NCI-H2029 (cell line): Measurements from ENCODE around the gene DNMBP.
"Not testable (repeated sequence)": the region's sequence is repeated elsewhere in the genome, so short reads cannot be mapped to it uniquely, and the experiment has no call there.

Experiments used
- DNase-seq: peaks from one replicate; lab custom pipeline; 2025; lab: John Stamatoyannopoulos, UW

Gene DNMBP

DNA sequence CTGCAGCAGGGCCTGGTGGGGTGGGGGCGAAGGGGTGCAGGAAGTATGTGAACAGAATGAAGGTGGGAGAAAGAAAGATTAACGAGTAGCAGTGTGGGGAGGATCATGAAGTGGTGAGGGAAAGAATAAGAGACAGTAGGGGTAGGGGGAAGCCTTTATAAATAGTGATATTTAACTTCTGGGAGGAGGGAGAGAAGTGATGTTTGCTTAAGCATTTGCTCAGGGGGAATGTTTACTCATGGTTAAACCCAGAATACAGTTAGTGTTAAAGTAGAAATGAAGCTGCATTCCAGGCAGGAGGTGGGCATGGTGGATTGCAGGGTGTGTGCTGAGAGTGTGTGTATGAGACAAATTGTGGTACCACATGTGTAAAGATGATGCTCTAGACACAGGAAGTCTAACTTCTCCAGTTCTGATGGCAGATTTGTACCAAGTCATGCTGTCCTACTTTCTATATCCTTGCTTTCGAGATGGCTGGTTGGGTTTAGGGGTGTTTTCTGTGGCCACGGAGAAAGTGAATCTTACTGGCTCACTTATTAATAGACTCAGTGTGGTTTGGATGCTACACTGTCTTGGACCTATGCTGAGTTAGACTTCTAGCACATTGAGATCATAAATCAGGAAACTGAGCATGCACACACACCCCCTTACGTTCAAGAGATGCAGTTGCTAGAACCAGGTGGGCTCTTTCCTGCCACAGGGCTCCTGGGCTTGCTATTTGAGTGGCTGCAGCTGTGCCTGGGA, 10.6 kb upstream of the DNMBP start:
- no peak for DNase-seq

DNA sequence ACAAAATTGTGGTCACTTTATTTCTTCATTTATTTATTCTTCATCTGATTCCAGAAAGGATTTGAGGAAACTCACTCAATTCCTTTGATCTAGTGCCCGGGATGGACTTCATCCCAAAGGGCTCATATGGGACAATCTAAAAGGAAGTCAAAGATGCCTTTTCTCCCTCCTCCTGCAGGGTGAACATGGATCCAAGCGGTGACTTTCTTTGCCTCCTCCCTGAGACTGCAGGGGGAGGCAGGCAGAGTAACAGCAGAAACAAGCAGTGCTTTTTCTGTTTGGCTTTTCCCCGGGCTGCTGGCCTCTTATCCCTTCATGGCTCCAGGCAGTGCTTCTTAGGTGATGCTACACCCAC, 10.0 kb upstream of the DNMBP start:
- no peak for DNase-seq

DNA sequence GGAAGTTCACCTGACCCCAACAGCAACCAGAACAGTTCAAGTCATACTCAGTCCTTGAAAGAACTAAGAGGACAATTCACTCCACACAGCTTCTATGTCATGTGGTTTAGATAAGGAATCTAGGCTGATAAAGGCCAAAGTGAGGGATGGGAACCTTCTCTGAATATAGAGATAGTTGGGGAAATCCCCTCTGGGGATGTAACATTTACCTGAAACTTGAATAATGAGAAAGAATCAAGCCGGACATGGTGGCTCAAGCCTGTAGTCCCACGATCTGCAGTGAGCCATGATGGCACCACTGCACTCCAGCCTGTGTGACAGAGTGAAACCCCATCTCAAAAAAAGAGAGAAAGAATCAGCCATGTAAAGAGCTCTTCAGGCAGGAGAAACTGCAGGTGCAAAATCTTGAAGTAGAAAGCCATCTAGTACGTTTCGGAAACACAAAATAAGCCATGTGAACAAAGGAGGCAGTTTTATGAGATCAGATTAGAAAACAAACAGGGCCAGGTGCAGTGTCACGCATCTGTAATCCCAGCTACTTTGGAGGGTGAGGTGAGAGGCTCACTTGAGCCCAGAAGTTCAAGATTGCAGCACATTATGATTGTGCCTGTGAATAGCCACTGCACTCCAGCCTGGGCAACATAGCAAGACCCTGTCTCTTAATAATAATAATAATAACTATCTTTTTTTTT, 4.5 kb upstream of the DNMBP start:
- DNase-seq = peak; percentile 80

DNA sequence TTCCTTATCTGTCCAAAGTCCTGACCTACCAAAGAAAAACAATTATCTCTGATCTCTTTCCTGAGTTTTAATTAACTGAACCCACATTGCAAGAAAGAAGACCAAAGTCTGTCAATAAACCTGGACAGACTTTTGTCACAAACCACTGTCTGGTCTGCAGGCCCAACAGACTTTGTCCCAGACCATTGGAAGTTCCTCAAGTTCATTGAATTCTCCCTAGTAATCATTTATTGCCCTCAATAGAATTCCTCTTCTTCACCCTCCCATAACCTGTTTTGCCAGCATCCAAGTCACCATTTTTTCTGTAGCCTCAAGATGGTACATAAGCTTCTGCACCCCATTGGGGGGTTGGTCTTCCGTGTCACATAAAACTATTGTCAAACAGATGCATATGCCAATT, 3.9 kb upstream of the DNMBP start:
- no peak for DNase-seq

DNA sequence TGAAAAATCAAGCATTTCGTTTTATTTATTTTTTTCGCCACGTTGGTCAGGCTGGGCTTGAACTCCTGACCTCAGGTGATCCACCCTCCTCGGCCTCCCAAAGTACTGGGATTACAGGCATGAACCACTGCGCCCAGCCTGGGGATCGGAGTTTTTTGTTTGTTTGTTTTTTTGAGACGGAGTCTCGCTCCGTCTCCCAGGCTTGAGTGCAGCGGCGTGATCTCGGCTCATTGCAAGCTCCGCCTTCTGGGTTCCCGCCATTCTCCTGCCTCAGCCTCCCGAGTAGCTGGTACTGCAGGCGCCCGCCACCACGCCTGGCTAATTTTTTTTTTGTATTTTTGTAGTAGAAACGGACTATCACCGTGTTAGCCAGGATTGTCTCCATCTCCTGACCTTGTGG, 2.2 kb upstream of the DNMBP start:
- not testable (repeated sequence) for DNase-seq

DNA sequence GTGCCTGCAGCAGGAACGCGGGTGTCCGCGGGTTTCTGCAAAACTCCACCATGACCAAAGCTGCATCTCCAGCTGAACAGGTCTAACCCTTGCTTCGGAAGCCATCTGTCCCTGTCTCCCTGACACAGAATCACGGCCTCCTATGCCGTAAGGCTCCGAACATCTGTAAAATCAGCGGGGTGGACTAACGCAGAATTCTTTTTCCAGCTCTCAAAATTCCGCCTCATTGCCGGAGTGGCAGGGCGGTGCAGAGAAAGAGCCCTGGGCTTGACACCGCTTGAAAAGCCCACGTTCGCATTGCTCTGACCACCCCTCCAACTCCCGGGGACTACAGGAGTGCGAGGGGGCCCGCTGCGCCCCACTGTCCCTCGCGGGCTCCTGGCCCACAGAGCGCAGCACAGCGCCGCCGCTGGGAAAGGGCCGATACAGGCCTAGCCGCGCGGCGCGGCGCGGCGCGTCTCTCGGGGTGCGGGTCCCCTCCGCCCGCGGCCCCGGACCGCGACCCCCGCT, 409 bp downstream of the DNMBP start:
- no peak for DNase-seq

DNA sequence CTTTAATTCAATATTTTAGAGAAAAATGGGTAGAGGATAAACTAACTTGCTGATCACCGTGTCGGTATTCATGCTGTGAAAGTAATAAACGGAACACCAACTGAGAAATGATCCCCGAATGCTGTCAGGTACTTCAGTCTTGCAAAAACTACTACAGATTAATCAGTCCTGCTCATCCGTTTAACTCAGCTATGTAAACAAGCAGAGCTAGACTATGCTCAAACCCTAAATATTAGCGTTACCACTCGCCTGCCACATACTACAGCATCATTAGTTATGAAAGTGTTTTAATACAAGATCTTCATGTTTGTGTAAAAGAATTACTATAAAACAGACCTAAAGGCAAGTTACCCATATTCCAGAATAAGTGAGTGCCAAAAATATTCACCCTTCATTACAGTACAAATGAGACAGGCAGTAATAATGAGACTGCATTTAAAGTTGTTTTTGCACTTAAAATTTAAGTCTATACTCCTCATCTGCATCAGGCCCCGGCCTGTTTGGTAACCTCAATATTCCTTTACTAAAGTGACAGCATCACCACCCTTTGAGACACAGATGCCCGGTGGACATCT, 952 bp downstream of the DNMBP start:
- DNase-seq = no peak

DNA sequence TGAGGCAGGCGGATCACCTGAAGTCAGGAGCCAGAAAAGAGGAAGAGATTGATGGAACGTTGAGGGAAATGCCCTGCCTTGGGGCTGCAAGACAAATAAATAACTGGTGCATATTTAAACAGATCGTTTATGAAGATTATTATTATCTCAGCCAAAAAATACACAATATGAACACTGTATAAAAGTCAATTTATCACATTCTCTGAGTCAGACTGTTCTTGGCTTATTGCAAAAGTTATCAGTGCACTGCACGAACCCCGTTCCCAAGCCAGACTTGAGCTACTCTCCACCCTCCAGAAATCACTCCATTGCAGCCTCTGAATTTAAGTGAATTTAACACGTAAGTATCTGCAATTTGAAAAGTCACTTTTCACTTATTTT, 1.6 kb downstream of the DNMBP start:
- no peak for DNase-seq

DNA sequence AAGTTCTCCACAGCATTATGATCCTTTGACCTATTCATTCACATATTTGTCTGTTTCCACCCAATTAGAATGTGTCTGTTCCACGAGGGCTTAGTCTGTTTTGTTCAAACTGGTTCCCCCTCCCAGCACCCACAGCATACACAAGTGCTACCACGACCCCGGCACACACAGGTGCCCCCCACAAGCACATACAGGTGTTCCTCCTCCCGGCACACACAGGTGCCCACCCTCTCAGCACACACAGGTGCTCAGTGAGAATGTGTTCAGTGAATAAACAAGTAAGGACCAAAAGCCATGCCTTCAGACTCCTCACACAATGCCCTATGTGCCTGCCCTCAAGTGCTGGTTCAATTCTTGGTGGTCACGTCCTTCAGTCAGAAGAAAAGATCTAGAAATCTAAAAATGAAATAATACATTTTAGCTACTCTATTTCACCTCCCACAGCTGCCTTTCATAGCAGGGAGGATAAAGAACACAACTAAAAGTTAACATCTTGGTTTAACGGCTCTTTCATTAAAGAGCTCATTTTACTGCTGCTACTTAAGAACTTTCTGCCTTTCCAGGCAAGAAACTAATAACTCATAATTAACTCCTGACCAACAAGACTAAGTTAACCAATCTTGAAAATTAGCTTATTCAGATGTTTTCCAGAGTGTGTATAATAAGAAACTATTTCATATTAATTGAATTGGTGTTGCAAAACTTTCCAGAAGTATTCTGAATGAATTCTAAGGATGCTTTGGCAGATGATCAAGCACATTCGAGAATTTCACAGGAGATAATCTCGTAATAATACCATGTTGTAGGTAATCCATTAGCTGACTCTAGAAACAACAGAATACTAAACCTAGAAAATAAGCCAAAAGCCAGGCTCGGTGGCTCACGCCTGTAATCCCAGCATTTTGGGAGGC, 2.3 kb downstream of the DNMBP start:
- no peak for DNase-seq

DNA sequence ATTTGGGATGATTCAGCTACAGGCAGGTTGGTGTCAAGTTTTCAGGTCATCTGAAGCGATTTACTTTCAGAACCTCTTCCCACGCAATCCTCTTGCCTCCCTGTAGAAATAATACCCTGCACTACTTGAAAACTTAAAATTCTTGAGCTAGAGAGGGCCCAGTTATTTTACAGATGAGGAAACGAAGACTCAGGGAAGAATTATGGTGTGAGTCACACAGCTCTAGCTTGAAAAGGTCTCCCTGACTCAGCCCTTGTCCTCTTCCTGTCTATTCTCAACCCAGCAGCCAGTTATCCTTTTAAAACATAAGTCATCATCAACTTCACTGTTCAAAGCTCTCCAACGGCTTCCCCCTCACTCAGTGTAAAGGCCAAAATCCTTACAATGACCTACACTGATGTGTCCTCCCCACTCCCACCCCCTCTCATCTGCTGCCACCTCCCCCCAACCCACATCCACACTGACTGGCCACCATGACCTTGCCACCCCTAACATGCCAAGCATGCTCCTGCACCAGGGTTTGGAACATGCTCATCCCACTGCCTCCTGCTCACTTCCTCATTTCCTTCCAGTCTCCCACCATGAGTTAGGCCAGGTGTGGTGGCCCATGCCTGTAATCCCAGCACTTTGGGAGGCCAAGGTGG, 3.4 kb downstream of the DNMBP start:
- no peak for DNase-seq

DNA sequence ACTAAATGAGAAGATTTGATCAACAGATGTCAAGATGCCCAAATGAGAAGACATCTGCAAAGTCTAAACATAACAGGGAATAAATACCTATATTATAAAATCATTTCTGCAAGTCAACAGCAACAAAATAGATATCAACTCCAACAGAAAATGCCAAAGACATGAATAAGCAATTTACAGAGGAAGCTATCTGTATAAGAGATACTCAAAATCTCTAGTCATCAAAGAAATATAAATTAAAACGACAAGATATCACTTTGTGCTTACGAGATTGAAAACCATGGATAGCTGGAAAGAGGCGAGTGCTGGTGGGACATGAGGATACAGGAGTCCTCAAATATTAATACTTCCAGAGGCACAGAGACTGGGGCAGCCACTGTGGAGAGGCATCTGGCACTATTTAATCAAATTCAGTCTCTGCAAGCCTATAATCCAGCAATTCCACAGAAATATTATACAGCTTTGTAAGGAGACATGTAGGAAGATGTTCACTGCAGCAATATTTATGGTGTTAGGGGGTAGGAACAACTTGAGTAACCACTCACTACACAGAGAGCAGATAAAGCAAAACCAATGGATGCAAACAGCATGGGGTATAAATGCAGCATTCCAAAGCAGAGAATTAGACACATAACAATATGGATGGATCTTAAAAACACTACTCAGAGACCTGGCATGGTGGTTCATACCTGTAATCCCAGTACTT, 4.8 kb downstream of the DNMBP start:
- DNase-seq = no peak

DNA sequence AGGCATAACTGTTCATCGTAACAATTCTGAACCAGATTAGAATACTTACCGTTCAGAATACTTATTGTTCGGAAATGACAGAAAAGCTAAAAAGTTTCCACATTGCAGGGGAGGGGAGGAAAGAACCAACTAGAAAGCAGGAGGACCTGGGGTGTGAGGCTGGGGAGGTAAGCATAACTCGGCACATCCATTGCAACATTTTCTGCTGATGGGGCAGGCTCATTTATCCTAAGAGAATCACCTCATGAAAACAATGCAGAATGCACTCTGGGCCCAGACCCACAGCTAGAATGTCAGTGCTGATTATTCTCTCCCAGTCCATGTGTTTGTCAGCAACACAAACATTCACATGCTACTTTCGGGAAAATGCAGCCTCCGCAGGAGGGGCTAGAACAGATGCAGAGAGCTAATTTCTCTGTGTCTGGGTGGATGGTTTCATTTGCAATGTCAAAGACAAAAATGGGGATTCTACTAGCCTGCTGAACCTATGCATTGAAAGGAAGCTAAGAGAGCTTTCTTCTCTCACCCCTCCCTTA, 9.6 kb downstream of the DNMBP start:
- no peak for DNase-seq

DNA sequence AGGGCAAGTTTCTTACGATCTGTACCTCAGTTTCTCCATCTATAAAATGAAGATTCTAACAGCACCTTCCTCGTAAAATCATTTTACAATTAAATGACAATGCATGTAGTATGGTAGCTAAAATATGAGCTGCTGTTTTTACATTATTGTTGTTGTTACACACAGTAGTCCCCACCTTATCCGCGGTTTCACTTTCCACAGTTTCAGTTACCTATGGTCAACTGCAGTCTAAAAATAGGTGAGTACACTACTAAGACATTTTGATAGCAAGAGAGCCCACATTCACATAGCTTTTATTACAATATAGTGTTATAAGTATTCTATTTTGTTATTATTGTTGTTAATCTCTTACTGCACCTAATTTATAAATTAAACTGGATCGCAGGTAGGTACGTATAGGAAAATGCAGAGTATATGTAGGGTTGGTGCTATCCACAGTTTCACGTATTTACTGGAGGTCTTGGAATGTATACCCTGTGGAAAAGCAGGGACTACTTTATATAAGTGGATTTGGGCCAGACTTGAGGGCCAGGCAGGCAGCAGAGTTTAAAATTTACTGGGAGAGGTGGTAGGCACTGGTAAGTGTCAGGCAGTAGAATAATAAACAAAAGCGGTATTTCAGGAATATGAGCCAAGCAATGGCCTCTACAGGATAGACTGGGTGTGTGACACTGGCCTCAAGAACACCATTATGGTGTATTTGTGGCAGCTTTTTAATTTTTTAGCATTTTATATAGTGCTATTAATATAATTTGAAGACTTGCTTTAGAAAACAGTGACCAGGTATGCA, 10.2 kb downstream of the DNMBP start:
- peak; percentile 16 for DNase-seq

DNA sequence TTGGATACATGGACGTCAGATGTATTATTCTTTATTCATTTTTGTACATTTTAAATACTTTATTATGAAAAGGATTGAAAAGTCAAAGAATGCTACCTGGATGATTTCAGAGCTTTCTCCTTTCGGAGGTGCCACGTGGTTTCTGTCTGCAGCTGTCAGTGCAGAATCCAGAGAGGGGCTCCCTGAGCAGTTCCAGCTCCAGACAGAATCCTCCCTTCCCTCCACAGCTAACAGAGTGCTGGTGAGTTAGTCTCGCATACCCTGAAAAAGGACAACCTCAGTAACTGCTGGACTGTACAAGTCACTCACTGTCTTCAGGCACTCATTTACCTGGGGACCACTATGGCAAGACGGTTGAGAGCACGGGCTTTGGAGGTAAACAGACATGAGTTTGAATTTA, 10.9 kb downstream of the DNMBP start:
- no peak for DNase-seq

DNA sequence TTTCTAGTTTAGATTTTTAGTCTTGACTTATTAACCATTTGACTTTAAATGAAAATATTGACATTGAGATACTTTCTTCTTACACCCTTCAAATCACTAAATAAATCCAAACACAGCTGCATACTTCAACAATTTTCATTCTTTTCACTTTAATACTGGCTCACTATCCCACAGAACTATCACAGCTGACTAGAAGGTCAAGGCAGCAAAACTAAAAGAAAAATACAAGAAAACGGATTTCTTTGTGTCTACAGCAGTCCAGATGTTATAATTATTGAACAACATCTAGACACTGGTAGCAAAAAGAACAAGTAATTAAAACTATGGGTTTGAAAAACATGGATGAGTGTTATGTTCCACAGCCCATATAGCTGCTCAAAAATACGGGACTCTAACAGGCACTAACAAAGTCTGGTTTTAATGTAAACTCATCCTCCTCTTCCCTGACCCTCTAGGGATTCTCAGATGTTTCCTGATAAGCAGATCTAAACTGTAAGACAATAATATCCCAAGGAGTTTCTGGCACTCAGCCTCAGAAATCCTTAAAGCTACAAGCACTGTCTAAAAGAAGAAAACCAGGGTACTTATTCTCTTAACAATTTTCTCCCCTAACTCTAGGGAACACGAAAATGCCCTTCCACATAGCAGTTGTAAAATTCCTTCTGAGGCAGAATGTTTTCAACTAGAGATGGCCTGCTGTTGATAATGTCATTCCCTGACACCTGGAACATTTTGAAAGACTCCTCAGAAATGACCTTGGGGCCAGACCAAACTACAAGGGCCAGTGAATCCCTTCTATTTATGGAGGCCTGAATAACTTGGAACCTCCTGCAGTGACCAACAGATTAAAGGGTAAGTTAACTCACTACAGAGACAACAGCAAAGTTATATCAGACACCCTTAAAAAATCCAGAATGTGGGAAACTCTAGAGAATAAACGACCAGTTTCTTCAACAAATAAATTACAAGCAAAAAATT, 12.8 kb downstream of the DNMBP start:
- no peak for DNase-seq

DNA sequence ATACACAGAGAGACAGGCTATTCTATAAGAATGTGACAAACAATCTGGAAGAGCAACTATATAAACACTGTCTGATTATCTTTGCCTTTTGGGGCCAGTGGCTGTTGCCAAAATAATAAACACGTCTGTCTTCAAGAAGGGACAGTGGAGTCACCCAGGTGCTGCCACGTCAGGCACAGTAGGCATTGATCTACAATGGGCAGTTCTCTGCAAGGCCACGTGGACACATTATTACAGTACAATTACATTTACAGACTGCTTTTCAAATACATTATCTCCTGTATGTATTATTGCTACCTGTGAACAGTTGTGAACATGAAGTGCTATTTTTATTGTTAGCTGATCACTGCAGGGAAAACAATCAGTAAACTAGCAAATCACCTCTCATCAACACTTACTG, 14.0 kb downstream of the DNMBP start:
- DNase-seq = no peak

DNA sequence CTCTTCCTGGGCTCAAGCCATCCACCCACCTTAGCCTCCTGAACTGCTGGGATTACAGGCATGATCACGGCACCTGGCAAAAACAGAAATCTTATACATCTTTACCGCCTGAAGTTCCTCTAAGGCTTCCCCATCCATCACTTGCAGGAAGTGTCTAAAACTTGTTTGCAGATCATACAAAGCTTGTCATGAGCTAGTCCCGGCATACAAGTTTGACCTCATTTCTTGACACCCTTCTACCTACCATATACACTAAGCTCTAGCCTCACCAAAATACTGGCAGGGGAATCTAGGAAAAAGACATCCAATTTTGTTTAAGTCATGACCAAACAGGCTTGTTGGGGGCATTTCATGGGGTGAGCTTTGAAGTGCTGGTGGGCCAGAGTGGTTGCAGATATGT, 14.5 kb downstream of the DNMBP start:
- DNase-seq = no peak

DNA sequence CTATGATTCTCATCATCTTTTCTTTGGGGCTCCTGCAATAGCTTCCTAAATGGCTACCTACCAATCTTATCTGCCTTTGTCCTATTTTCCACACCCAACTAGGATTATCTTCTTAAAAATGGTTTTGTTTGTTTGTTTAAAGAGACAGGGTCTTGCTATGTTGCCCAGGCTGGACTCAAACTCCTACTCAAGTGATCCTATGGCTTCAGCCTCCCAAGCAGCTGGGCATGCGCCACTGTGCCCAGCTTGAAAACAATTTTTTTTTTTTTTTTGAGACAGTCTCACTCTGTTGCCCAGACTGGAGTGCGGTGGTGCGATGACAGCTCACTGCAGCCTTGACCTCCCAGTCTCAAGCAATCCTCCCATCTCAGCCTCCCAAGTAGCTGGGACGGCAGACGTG, 14.9 kb downstream of the DNMBP start:
- no peak for DNase-seq
